B cell (primary cell): ENCODE data around the gene CLIP1. TPM values are rescaled to one million over a fixed set of nuclear protein-coding genes. Genes with fewer than 3 reads are reported as not detected.
A peak's percentile ranks its signal among the peaks of the same experiment; 100 is the strongest.

Source experiments
- ATAC-seq: fragments of 200-7000 bp; cut with Tn5 transposase; one replicate; pipeline ENCODE4 v1.10.0; 2021; ENCODE audit warnings: low read depth, mild to moderate bottlenecking, moderate number of reproducible peaks, moderate library complexity
- CTCF ChIA-PET: fragments of 350-600 bp; sonication (Branson Sonifier 250); formaldehyde crosslinking; loops from one replicate; lab custom pipeline; 2021; ENCODE audit warnings: antibody characterized with exemption, inconsistent platforms; lab: Charles Lee
- POLR2A ChIA-PET: fragments of 350-600 bp; sonication (Branson Sonifier 250); formaldehyde crosslinking; loops from one replicate; lab custom pipeline; 2021; ENCODE audit warnings: antibody characterized with exemption; lab: Charles Lee
- DNase-seq: peaks from one replicate; pipeline ENCODE4 v3.0.0; 2013
- H2AFZ ChIP-seq: 2 replicates; pipeline ENCODE4 v1.6.1; 2012; ENCODE audit warnings: mild to moderate bottlenecking, low read depth, low read length; ENCODE audit not compliant: insufficient read depth, poor library complexity, severe bottlenecking
- H3K27ac ChIP-seq, 2 donors: 1 replicate in 1 of 2; 2 replicates in 1 of 2; pipeline ENCODE4 v1.5.1; 2012 to 2013; ENCODE audit warnings: low read length in 2 of 2, mild to moderate bottlenecking in 2 of 2, moderate library complexity in 1 of 2
- H3K27me3 ChIP-seq, 4 experiments: fragments of 200-600 bp in 1 of 4; sonication (generic) in 1 of 4; replicated peaks in 1 of 4; 1 replicate in 2 of 4; 2 replicates in 2 of 4; pipeline versions ENCODE4 v1.6.1 to v1.7.0; 2013 to 2016; ENCODE audit warnings: low read length in 3 of 4, mild to moderate bottlenecking in 2 of 4, mixed read lengths in 1 of 4, moderate library complexity in 1 of 4; ENCODE audit not compliant: insufficient read depth in 4 of 4, control insufficient read depth in 3 of 4; ENCODE audit errors: control extremely low read depth in 1 of 4
- H3K36me3 ChIP-seq, 2 experiments: replicated peaks in 1 of 2; 1 replicate in 1 of 2; 2 replicates in 1 of 2; pipeline versions ENCODE4 v1.6.1 to v1.7.1; 2013; ENCODE audit warnings: low read length in 1 of 2; ENCODE audit not compliant: insufficient read depth in 2 of 2, control insufficient read depth in 1 of 2; ENCODE audit errors: control extremely low read depth in 1 of 2, extremely low read depth in 1 of 2
- H3K4me1 ChIP-seq, 2 donors: fragments of 200-600 bp in 1 of 2; sonication (generic) in 1 of 2; 1 replicate in 1 of 2; 2 replicates in 1 of 2; pipeline versions ENCODE4 v1.5.1 to v1.6.1; 2013 to 2017; ENCODE audit warnings: low read length in 2 of 2; ENCODE audit not compliant: control insufficient read depth in 2 of 2, insufficient read depth in 2 of 2
- H3K4me2 ChIP-seq: replicated peaks from 2 replicates; pipeline ENCODE3; 2012; ENCODE audit warnings: mild to moderate bottlenecking, low read depth, low read length; ENCODE audit not compliant: poor library complexity, severe bottlenecking
- H3K4me3 ChIP-seq, 5 experiments: fragments of 200-600 bp in 1 of 5; sonication (generic) in 1 of 5; 1 replicate in 3 of 5; 2 replicates in 2 of 5; pipeline versions ENCODE4 v1.5.1 to v1.7.0; 2011 to 2016; ENCODE audit warnings: low read length in 4 of 5, mild to moderate bottlenecking in 4 of 5, low read depth in 2 of 5, control low read depth in 1 of 5, moderate library complexity in 1 of 5; ENCODE audit not compliant: insufficient read depth in 1 of 5; ENCODE audit errors: control extremely low read depth in 1 of 5, extremely low read depth in 1 of 5
- H3K79me2 ChIP-seq: fragments of 200-600 bp; sonication (generic); one replicate; pipeline ENCODE4 v1.6.0; 2016; ENCODE audit warnings: low read length; ENCODE audit not compliant: control insufficient read depth, insufficient read depth
- H3K9ac ChIP-seq: fragments of 200-600 bp; sonication (generic); 2 replicates; pipeline ENCODE4 v1.6.1; 2017; ENCODE audit warnings: mild to moderate bottlenecking, low read length, moderate library complexity
- H3K9me3 ChIP-seq, 3 donors: one replicate each; pipeline versions ENCODE4 v1.6.1 to v1.7.1; 2013; ENCODE audit warnings: low read length in 2 of 3; ENCODE audit not compliant: control insufficient read depth in 2 of 3, insufficient read depth in 1 of 3; ENCODE audit errors: control extremely low read depth in 1 of 3
- H4K20me1 ChIP-seq: 2 replicates; pipeline ENCODE4 v1.6.0; 2012; ENCODE audit warnings: mild to moderate bottlenecking, low read length; ENCODE audit not compliant: insufficient read depth, control insufficient read depth, poor library complexity, severe bottlenecking
- H3K27ac Mint-ChIP-seq: one replicate; pipeline ENCODE4 v1.8.0; 2021; ENCODE audit warnings: mixed read lengths
- H3K27me3 Mint-ChIP-seq: one replicate; pipeline ENCODE4 v1.8.0; 2021; ENCODE audit warnings: mixed read lengths
- H3K4me1 Mint-ChIP-seq: one replicate; pipeline ENCODE4 v1.8.0; 2021; ENCODE audit warnings: mixed read lengths
- H3K4me3 Mint-ChIP-seq: one replicate; pipeline ENCODE4 v1.8.0; 2021; ENCODE audit warnings: mixed read lengths
- H3K9me3 Mint-ChIP-seq: one replicate; pipeline ENCODE4 v1.8.0; 2022; ENCODE audit warnings: mixed read lengths; ENCODE audit not compliant: insufficient read depth
- EZH2 ChIP-seq: IDR thresholded peaks from 2 replicates; pipeline ENCODE4 v1.6.1; 2012; ENCODE audit warnings: borderline replicate concordance, low read depth, mild to moderate bottlenecking, moderate library complexity, low read length; ENCODE audit not compliant: insufficient read depth, poor library complexity, severe bottlenecking
- WGBS: methylation state at CpG from one replicate; pipeline ENCODE4 v1.1.5; 2013; ENCODE audit warnings: missing lambda C conversion rate; ENCODE audit not compliant: insufficient coverage; 5-methylcytosine and 5-hydroxymethylcytosine counted together
- intact Hi-C: fragments of 100-400 bp; cut with micrococcal nuclease; formaldehyde crosslinking; loops from one replicate; pipeline ENCODE4 v1.10.0; 2022
- polyA plus RNA-seq: library from polyadenylated mRNA; depleted of rRNA; stranded (reverse); fragments of >200 nt; gene quantifications from 2 replicates; pipeline ENCODE4 v1.2.3, GENCODE V29; 2012
- total RNA-seq, 2 donors: library from RNA; stranded (reverse); fragments of 120-200 nt in 1 of 2; gene quantifications; 1 replicate in 1 of 2; 2 replicates in 1 of 2; pipeline versions ENCODE4 v1.2.3 to v1.2.4, GENCODE V29; 2013 to 2022
- TF ChIP-seq, protein P1 (sequence below): fragments of 200-600 bp; IDR thresholded peaks from one replicate; pipeline ENCODE4 v1.8.0; 2022; ENCODE audit warnings: antibody characterized with exemption, mild to moderate bottlenecking

The CLIP1 gene
- total and polyA plus RNA-seq, 2 donors (not counting 1 experiment from before 2014, with no cell fraction given), result 17.0 to 64.9 TPM

DNA sequence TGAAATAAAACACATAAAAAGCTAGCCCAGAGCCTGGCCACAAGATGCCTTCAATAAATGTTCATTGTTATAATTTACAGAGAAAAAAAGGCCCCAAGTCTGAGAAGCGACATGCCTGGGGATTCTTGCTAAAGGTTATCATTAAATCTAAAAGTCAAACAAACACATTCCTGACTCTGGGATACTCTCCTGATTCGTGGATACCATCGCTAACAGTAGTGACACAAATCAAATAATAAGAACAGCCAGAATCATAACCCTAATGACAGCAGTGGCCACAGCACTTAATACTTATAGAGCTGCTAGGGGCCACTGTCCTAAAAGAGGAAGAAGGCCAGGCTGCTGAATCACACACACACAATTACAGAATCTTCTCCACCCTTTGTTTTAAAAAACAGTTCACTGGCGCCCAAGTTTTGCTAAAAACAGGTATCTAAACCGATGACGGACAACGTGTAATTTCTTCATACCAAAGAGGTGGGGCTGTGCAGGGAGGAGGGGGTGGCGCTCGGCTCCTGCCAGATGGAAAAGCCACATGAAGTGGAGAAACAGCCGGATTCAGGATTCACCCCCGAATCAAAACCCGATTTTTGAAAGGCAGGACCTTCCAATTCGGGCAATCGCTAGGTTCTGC, 1.2 kb downstream of the CLIP1 start:
- no peaks in the 10 kb centered on the region for H3K9me3 ChIP-seq
- ChIA-PET POLR2A (interaction anchor here (0.5 to 1.0 kb wide), 4 partner anchors 9 to 414 kb away, joined by 3 to 6 read pairs (median 4); no protein-coding TSS in a partner anchor), CTCF (interaction anchor here (0.5 to 6.7 kb wide), 8 partner anchors 10 to 118 kb away, joined by 3 to 65 read pairs (median 6); no protein-coding TSS in a partner anchor)
- peaks cover 5% of the 10 kb centered on the region for H4K20me1 ChIP-seq
- peaks cover 28 to 47% of the 10 kb centered on the region in 2 donors for H3K4me1 ChIP-seq
- peak overlapping the region; percentile 78 for H3K9ac ChIP-seq
- peak overlapping the region; percentile 80 for H2AFZ ChIP-seq
- H3K9me3 Mint-ChIP-seq, result no peaks in the 10 kb centered on the region
- peak overlapping the region; percentile 73 to 78 for H3K27ac ChIP-seq
- intact Hi-C loops, result loop anchor here (1.0 to 5.0 kb wide), 5 partner anchors 8 to 1024 kb away; no protein-coding TSS in a partner anchor
- H3K27me3 ChIP-seq, result no peaks in the 10 kb centered on the region
- ATAC-seq, result peak; percentile 24
- peaks cover 43% of the 10 kb centered on the region for H3K4me1 Mint-ChIP-seq
- H3K4me2 ChIP-seq, result peak overlapping the region; percentile 89
- TF ChIP-seq, protein P1, sequence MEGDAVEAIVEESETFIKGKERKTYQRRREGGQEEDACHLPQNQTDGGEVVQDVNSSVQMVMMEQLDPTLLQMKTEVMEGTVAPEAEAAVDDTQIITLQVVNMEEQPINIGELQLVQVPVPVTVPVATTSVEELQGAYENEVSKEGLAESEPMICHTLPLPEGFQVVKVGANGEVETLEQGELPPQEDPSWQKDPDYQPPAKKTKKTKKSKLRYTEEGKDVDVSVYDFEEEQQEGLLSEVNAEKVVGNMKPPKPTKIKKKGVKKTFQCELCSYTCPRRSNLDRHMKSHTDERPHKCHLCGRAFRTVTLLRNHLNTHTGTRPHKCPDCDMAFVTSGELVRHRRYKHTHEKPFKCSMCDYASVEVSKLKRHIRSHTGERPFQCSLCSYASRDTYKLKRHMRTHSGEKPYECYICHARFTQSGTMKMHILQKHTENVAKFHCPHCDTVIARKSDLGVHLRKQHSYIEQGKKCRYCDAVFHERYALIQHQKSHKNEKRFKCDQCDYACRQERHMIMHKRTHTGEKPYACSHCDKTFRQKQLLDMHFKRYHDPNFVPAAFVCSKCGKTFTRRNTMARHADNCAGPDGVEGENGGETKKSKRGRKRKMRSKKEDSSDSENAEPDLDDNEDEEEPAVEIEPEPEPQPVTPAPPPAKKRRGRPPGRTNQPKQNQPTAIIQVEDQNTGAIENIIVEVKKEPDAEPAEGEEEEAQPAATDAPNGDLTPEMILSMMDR, result no peak
- TF ChIP-seq EZH2, result no peak
- H3K4me3 Mint-ChIP-seq, result peak overlapping the region; percentile 88
- peaks cover 53% of the 10 kb centered on the region for H3K79me2 ChIP-seq
- H3K4me3 ChIP-seq, result peak overlapping the region; percentile 71 to 87 (median 82)
- peak overlapping the region; percentile 89 for H3K27ac Mint-ChIP-seq
- peak; percentile 63 for DNase-seq
- H3K36me3 ChIP-seq, result no peaks in the 10 kb centered on the region
- WGBS, result 9% methylated on average over 11 of the region's 14 CpGs
- H3K27me3 Mint-ChIP-seq, result no peaks in the 10 kb centered on the region
